Measurements from ENCODE around the gene CLDN11. TPM values are rescaled to one million over a fixed set of nuclear protein-coding genes. Genes with fewer than 3 reads are reported as not detected.

Gene CLDN11
- total and polyA plus RNA-seq, 2 of the 8 experiments (the other 6 are each of a cell fraction or from before 2014, with no cell fraction given), result 4.8 to 12.5 TPM

- no peaks in the 10 kb centered on the region for H4K20me1 ChIP-seq (replicated peaks in 1 of 2; ENCODE audit: control insufficient read depth in 1 of 2, insufficient read depth in 2 of 2, low read length in 2 of 2)
- H3K4me2 ChIP-seq (ENCODE audit: insufficient read depth in 1 of 2, low read depth in 2 of 2, low read length in 2 of 2), result no peak overlapping the region
- no peaks in the 10 kb centered on the region for H3K27me3 ChIP-seq (replicated peaks in 1 of 4; ENCODE audit: control insufficient read depth in 3 of 4, extremely low read depth in 1 of 4, insufficient read depth in 3 of 4, low read length in 3 of 4)
- H4K5ac ChIP-seq (ENCODE audit: insufficient read length, low read depth, low read length), result no peak overlapping the region
- no peak overlapping the region for H2AFZ ChIP-seq (ENCODE audit: low read length)
- TF ChIP-seq SIX5 (IDR thresholded peaks at IDR 0.05; ENCODE audit: low read depth, low read length) (no peak), BCL11A (IDR thresholded peaks at IDR 0.05; ENCODE audit: low read depth in 2 of 2, low read length in 2 of 2) (no peak), EZH2 (IDR thresholded peaks at IDR 0.05; ENCODE audit: low read depth, low read length, severe bottlenecking) (no peak), TAF1 (IDR thresholded peaks at IDR 0.05; ENCODE audit: low read depth, low read length) (no peak), SP2 (IDR thresholded peaks at IDR 0.05; ENCODE audit: low read length) (no peak), KDM4A (IDR thresholded peaks at IDR 0.05; ENCODE audit: low read depth, low read length, severe bottlenecking) (no peak), SUZ12 (IDR thresholded peaks at IDR 0.05; ENCODE audit: low read length) (no peak), SIRT6 (IDR thresholded peaks at IDR 0.05; ENCODE audit: low read length) (no peak), CTBP2 (IDR thresholded peaks at IDR 0.05; ENCODE audit: borderline replicate concordance, insufficient read depth, insufficient read length, low read length) (no peak), ASH2L (IDR thresholded peaks at IDR 0.05; ENCODE audit: low read length) (no peak), CHD1 (IDR thresholded peaks at IDR 0.05; ENCODE audit: low read depth, low read length) (no peak), CREB1 (IDR thresholded peaks at IDR 0.05) (no peak), ATF3 (IDR thresholded peaks at IDR 0.05; ENCODE audit: insufficient read depth, low read depth, low read length) (no peak)
- H2BK5ac ChIP-seq (ENCODE audit: low read depth, low read length), result no peak overlapping the region
- 94% methylated on average over 4 of the region's 4 CpGs; no CpG with 5 or more reads in 1 of the 2 experiments for WGBS, 2 experiments (ENCODE audit: extremely low coverage in 1 of 2, insufficient coverage in 1 of 2, insufficient read length in 1 of 2, insufficient replicate concordance in 2 of 2, low coverage in 1 of 2, low lambda C conversion rate in 2 of 2, missing lambda C conversion rate in 1 of 2)
- no peak overlapping the region for H3K14ac ChIP-seq (ENCODE audit: insufficient read length)
- POLR2A ChIA-PET (ENCODE audit: partially characterized antibody), result interaction anchor here (1.1 to 1.8 kb wide), 2 partner anchors 21 to 33 kb away, joined by 3 to 4 read pairs; partner anchors contain the start of gene SKIL
- CTCF ChIA-PET (ENCODE audit: partially characterized antibody), result interaction anchor here (1.3 to 1.4 kb wide), 3 partner anchors 11 to 420 kb away, joined by 3 to 4 read pairs (median 3); no protein-coding TSS in a partner anchor
- no peaks in the 10 kb centered on the region for H3K9me3 ChIP-seq (ENCODE audit: insufficient read depth in 2 of 2, low read depth in 1 of 2, low read length in 1 of 2)
- no peak overlapping the region for H2BK20ac ChIP-seq (ENCODE audit: low read length)
- no peak overlapping the region for H3K56ac ChIP-seq (replicated peaks; ENCODE audit: insufficient read length, low read depth, low read length)
- H3K9ac ChIP-seq (replicated peaks in 1 of 4; ENCODE audit: extremely low read depth in 1 of 4, low read depth in 3 of 4, low read length in 3 of 4), result no peak overlapping the region
- no peak overlapping the region for H3K18ac ChIP-seq (ENCODE audit: extremely low read depth, low read length)
- FAIRE-seq (no peak), DNase-seq (ENCODE audit: low read depth in 1 of 2, low spot score in 2 of 2) (no peak)
- H2BK15ac ChIP-seq (ENCODE audit: low read length), result no peak overlapping the region
- H2BK120ac ChIP-seq (replicated peaks; ENCODE audit: low read depth, low read length), result no peak overlapping the region
- peaks cover 0 to 24% of the 10 kb centered on the region in 2 experiments; a peak in 2 of 4 replicates for H3K79me2 ChIP-seq (ENCODE audit: control insufficient read depth in 1 of 2, insufficient read depth in 2 of 2, low read length in 2 of 2)
- H3K4me1 ChIP-seq (replicated peaks in 1 of 4; ENCODE audit: control insufficient read depth in 3 of 4, insufficient read depth in 4 of 4, low read length in 3 of 4), result no peaks in the 10 kb centered on the region
- no peaks in the 10 kb centered on the region for H3K23me2 ChIP-seq (ENCODE audit: low read depth, low read length)
- no peak overlapping the region for H4K8ac ChIP-seq (ENCODE audit: extremely low read depth, insufficient read depth, low read length)
- no peak overlapping the region for H2BK12ac ChIP-seq (ENCODE audit: low read depth, low read length)
- H3K23ac ChIP-seq (ENCODE audit: insufficient read length), result no peak overlapping the region
- no peak overlapping the region for H4K91ac ChIP-seq (replicated peaks; ENCODE audit: insufficient read length, low read length)
- no peak overlapping the region for H2AK5ac ChIP-seq (ENCODE audit: low read depth, low read length)
- no peak overlapping the region for H3K4me3 ChIP-seq (ENCODE audit: extremely low read depth in 1 of 4, insufficient read depth in 2 of 4, low read depth in 3 of 4, low read length in 4 of 4)
- H3K79me1 ChIP-seq (ENCODE audit: low read depth, low read length), result no peaks in the 10 kb centered on the region; the same call in 1 of the 2 replicates
- H3K4ac ChIP-seq (replicated peaks; ENCODE audit: insufficient read length, low read depth, low read length), result no peak overlapping the region
- H3K36me3 ChIP-seq (ENCODE audit: control insufficient read depth in 2 of 4, insufficient read depth in 4 of 4, low read length in 3 of 4), result peaks cover 3 to 56% (median 28%) of the 10 kb centered on the region in 4 experiments
- no peak overlapping the region for H3K27ac ChIP-seq (ENCODE audit: low read depth, low read length)
These were observed 27.6 kb upstream of the CLDN11 start for GRCh38 chr3:170391108-170391507.

Data from H1 (cell line).